H1 (cell line): ENCODE results near the gene SLC47A2. TPM values are rescaled to one million over a fixed set of nuclear protein-coding genes. Genes with fewer than 3 reads are reported as not detected.

Experiments used
- CTCF ChIA-PET: fragments of 300-600 bp; sonication (Branson Sonifier 250); formaldehyde crosslinking; loops from one replicate; lab custom pipeline; 2021; ENCODE audit not compliant: partially characterized antibody; lab: Charles Lee
- POLR2A ChIA-PET: fragments of 300-600 bp; sonication (Branson Sonifier 250); formaldehyde crosslinking; loops from one replicate; lab custom pipeline; 2021; ENCODE audit warnings: inconsistent platforms; ENCODE audit not compliant: partially characterized antibody; lab: Charles Lee
- DNase-seq, 2 experiments: peaks; one replicate each; pipeline versions ENCODE4 v3.0.0 to v3.0.0-alpha.2; 2010 to 2022; ENCODE audit warnings: low spot score in 2 of 2, low read depth in 1 of 2, mixed read lengths in 1 of 2
- FAIRE-seq: peaks from 2 replicates; lab custom pipeline; 2011; peaks lifted over from hg19 to GRCh38; lab: Jason Lieb, UNC
- H2AFZ ChIP-seq: 2 replicates; pipeline ENCODE4 v1.8.1; 2012; ENCODE audit warnings: low read length, inconsistent platforms
- H2AK5ac ChIP-seq: 2 replicates; pipeline ENCODE4 v1.6.1; 2013; ENCODE audit warnings: low read depth, low read length
- H2BK120ac ChIP-seq: replicated peaks from 2 replicates; pipeline ENCODE3; 2013; ENCODE audit warnings: low read depth, low read length, inconsistent platforms
- H2BK12ac ChIP-seq: 2 replicates; pipeline ENCODE4 v1.6.1; 2013; ENCODE audit warnings: low read depth, low read length
- H2BK15ac ChIP-seq: 2 replicates; pipeline ENCODE4 v1.6.1; 2013; ENCODE audit warnings: low read length
- H2BK20ac ChIP-seq: 2 replicates; pipeline ENCODE4 v1.6.1; 2013; ENCODE audit warnings: low read length
- H2BK5ac ChIP-seq: 2 replicates; pipeline ENCODE4 v1.6.1; 2013; ENCODE audit warnings: low read depth, low read length
- H3K14ac ChIP-seq: 2 replicates; pipeline ENCODE4 v1.6.1; 2013; ENCODE audit warnings: inconsistent platforms; ENCODE audit not compliant: insufficient read length
- H3K18ac ChIP-seq: 2 replicates; pipeline ENCODE4 v1.6.1; 2013; ENCODE audit warnings: low read length; ENCODE audit errors: extremely low read depth
- H3K23ac ChIP-seq: 2 replicates; pipeline ENCODE4 v1.6.1; 2013; ENCODE audit warnings: inconsistent platforms; ENCODE audit not compliant: insufficient read length
- H3K23me2 ChIP-seq: 2 replicates; pipeline ENCODE4 v1.6.1; 2013; ENCODE audit warnings: low read depth, low read length
- H3K27ac ChIP-seq: 2 replicates; pipeline ENCODE4 v1.6.1; 2011; ENCODE audit warnings: low read depth, low read length, inconsistent platforms
- H3K27me3 ChIP-seq, 4 experiments: replicated peaks in 1 of 4; 1 replicate in 1 of 4; 2 replicates in 3 of 4; pipeline versions ENCODE4 v1.6.1 to v1.8.1; 2011 to 2013; ENCODE audit warnings: low read length in 3 of 4, mild to moderate bottlenecking in 3 of 4, inconsistent platforms in 2 of 4, mixed read lengths in 2 of 4, moderate library complexity in 1 of 4; ENCODE audit not compliant: control insufficient read depth in 3 of 4, insufficient read depth in 3 of 4; ENCODE audit errors: extremely low read depth in 1 of 4
- H3K36me3 ChIP-seq, 4 experiments: 2 replicates each; pipeline versions ENCODE4 v1.6.1 to v1.8.1; 2011 to 2013; ENCODE audit warnings: mild to moderate bottlenecking in 4 of 4, low read length in 3 of 4, moderate library complexity in 2 of 4, control low read depth in 1 of 4, inconsistent platforms in 1 of 4; ENCODE audit not compliant: insufficient read depth in 4 of 4, control insufficient read depth in 2 of 4
- H3K4ac ChIP-seq: replicated peaks from 2 replicates; pipeline ENCODE3; 2013; ENCODE audit warnings: low read length, low read depth, mixed read lengths, inconsistent platforms; ENCODE audit not compliant: insufficient read length
- H3K4me1 ChIP-seq, 4 experiments: replicated peaks in 1 of 4; 1 replicate in 1 of 4; 2 replicates in 3 of 4; pipeline versions ENCODE4 v1.6.1 to v1.8.1; 2011 to 2013; ENCODE audit warnings: low read length in 3 of 4, inconsistent platforms in 2 of 4, mixed read lengths in 1 of 4; ENCODE audit not compliant: insufficient read depth in 4 of 4, control insufficient read depth in 3 of 4
- H3K4me2 ChIP-seq, 2 experiments: 2 replicates each; pipeline versions ENCODE4 v1.6.1 to v1.8.1; 2011 to 2013; ENCODE audit warnings: low read depth in 2 of 2, low read length in 2 of 2, control low read depth in 1 of 2, inconsistent platforms in 1 of 2, mild to moderate bottlenecking in 1 of 2; ENCODE audit not compliant: insufficient read depth in 1 of 2
- H3K4me3 ChIP-seq, 4 experiments: fragments of 200-600, 300-600 bp in 1 of 4; sonication (generic), shearing (Covaris generic), sonication (Bioruptor Twin) in 1 of 4; 2 replicates each; pipeline versions ENCODE4 v1.5.1 to v1.8.1; 2011 to 2016; ENCODE audit warnings: low read length in 4 of 4, low read depth in 3 of 4, control low read depth in 2 of 4, inconsistent platforms in 2 of 4, mild to moderate bottlenecking in 2 of 4, mixed read lengths in 1 of 4, moderate library complexity in 1 of 4; ENCODE audit not compliant: insufficient read depth in 2 of 4; ENCODE audit errors: extremely low read depth in 1 of 4
- H3K56ac ChIP-seq: replicated peaks from 2 replicates; pipeline ENCODE3; 2013; ENCODE audit warnings: low read depth, mild to moderate bottlenecking, mixed read lengths, low read length, inconsistent platforms; ENCODE audit not compliant: insufficient read length
- H3K79me1 ChIP-seq: 2 replicates; pipeline ENCODE4 v1.6.1; 2013; ENCODE audit warnings: low read depth, low read length, control low read depth
- H3K79me2 ChIP-seq, 2 experiments: 2 replicates each; pipeline versions ENCODE4 v1.6.1 to v1.8.1; 2012 to 2013; ENCODE audit warnings: low read length in 2 of 2, mild to moderate bottlenecking in 2 of 2, inconsistent platforms in 1 of 2; ENCODE audit not compliant: insufficient read depth in 2 of 2, control insufficient read depth in 1 of 2
- H3K9ac ChIP-seq, 4 experiments: replicated peaks in 1 of 4; 1 replicate in 1 of 4; 2 replicates in 3 of 4; pipeline versions ENCODE4 v1.6.1 to v1.8.1; 2011 to 2013; ENCODE audit warnings: low read depth in 3 of 4, low read length in 3 of 4, control low read depth in 2 of 4, mild to moderate bottlenecking in 2 of 4, moderate library complexity in 2 of 4, inconsistent platforms in 1 of 4; ENCODE audit errors: extremely low read depth in 1 of 4
- H3K9me3 ChIP-seq, 2 experiments: 2 replicates each; pipeline versions ENCODE4 v1.6.1 to v1.8.1; 2012 to 2013; ENCODE audit warnings: mild to moderate bottlenecking in 2 of 2, moderate library complexity in 2 of 2, control low read depth in 1 of 2, inconsistent platforms in 1 of 2, low read depth in 1 of 2, low read length in 1 of 2, mixed read lengths in 1 of 2; ENCODE audit not compliant: insufficient read depth in 2 of 2
- H4K20me1 ChIP-seq, 2 experiments: replicated peaks in 1 of 2; 2 replicates each; pipeline versions ENCODE3 to v1.8.1; 2011 to 2013; ENCODE audit warnings: inconsistent platforms in 2 of 2, low read length in 2 of 2, mild to moderate bottlenecking in 1 of 2; ENCODE audit not compliant: insufficient read depth in 2 of 2, control insufficient read depth in 1 of 2
- H4K5ac ChIP-seq: 2 replicates; pipeline ENCODE4 v1.6.1; 2013; ENCODE audit warnings: low read length, low read depth, mixed read lengths, inconsistent platforms; ENCODE audit not compliant: insufficient read length
- H4K8ac ChIP-seq: 2 replicates; pipeline ENCODE4 v1.8.0; 2013; ENCODE audit warnings: mild to moderate bottlenecking, moderate library complexity, low read length, inconsistent platforms; ENCODE audit not compliant: insufficient read depth; ENCODE audit errors: extremely low read depth
- H4K91ac ChIP-seq: replicated peaks from 2 replicates; pipeline ENCODE3; 2013; ENCODE audit warnings: low read length, mixed read lengths, inconsistent platforms; ENCODE audit not compliant: insufficient read length
- CHD2 ChIP-seq: IDR thresholded peaks from 2 replicates; pipeline ENCODE4 v1.6.1; 2012; ENCODE audit warnings: low read length, improper control_type of control experiment
- FOSL1 ChIP-seq: IDR thresholded peaks from 2 replicates; pipeline ENCODE4 v1.6.1; 2011; ENCODE audit warnings: mild to moderate bottlenecking, low read depth, low read length, moderate library complexity; ENCODE audit not compliant: insufficient read depth
- KDM1A ChIP-seq: fragments of 200-600, 300-600 bp; sonication (generic); IDR thresholded peaks from 2 replicates; pipeline ENCODE4 v1.7.1; 2016; ENCODE audit warnings: mild to moderate bottlenecking, low read length, borderline replicate concordance
- SUZ12 ChIP-seq: fragments of 200-600 bp; sonication (generic); IDR thresholded peaks from 2 replicates; pipeline ENCODE4 v1.6.1; 2012; ENCODE audit warnings: mild to moderate bottlenecking, inconsistent platforms, low read length, moderate library complexity, mixed read lengths
- TAF1 ChIP-seq: IDR thresholded peaks from 2 replicates; pipeline ENCODE4 v1.6.1; 2011; ENCODE audit warnings: mild to moderate bottlenecking, low read depth, low read length
- TAF7 ChIP-seq: optimal IDR thresholded peaks from 2 replicates; pipeline ENCODE3; 2011; ENCODE audit warnings: low read depth, mild to moderate bottlenecking, inconsistent platforms, low read length, moderate library complexity, borderline replicate concordance
- YY1 ChIP-seq: IDR thresholded peaks from 2 replicates; pipeline ENCODE4 v1.6.1; 2011; ENCODE audit warnings: low read depth, mild to moderate bottlenecking, low read length
- WGBS, 2 experiments: shearing (Covaris generic) in 1 of 2; methylation state at CpG; one replicate each; pipeline versions ENCODE4 v1.1.6 to v1.1.7; 2013 to 2015; ENCODE audit warnings: low lambda C conversion rate in 2 of 2, mixed read lengths in 2 of 2, inconsistent platforms in 1 of 2, low coverage in 1 of 2, missing lambda C conversion rate in 1 of 2; ENCODE audit not compliant: insufficient replicate concordance in 2 of 2, insufficient coverage in 1 of 2, insufficient read length in 1 of 2; ENCODE audit errors: extremely low coverage in 1 of 2, missing lambda C conversion rate in 1 of 2; 5-methylcytosine and 5-hydroxymethylcytosine counted together
- polyA plus RNA-seq, 7 experiments: library from polyadenylated mRNA; depleted of rRNA in 3 of 7; stranded (reverse) in 5 of 7; unstranded in 2 of 7; fragments of >200 nt in 5 of 7; fragments of 200-250 nt in 2 of 7; gene quantifications; 1 replicate in 5 of 7; 2 replicates in 1 of 7; 4 replicates in 1 of 7; pipeline versions ENCODE4 v1.2.1 to v1.2.3, GENCODE V29; 2011 to 2013; ENCODE audit warnings: missing spikeins in 2 of 7, mixed read lengths in 2 of 7
- total RNA-seq: library from RNA; stranded (reverse); fragmentation: NEBNext Ultra II Directional; extraction: Animal tissue kit (Norgen Biotek cat#: 25700); gene quantifications from 2 replicates; pipeline ENCODE4 v1.2.1, GENCODE V29; 2021

The SLC47A2 gene
- total and polyA plus RNA-seq, 2 of the 8 experiments (the other 6 are each of a cell fraction or from before 2014, with no cell fraction given) = not detected

DNA sequence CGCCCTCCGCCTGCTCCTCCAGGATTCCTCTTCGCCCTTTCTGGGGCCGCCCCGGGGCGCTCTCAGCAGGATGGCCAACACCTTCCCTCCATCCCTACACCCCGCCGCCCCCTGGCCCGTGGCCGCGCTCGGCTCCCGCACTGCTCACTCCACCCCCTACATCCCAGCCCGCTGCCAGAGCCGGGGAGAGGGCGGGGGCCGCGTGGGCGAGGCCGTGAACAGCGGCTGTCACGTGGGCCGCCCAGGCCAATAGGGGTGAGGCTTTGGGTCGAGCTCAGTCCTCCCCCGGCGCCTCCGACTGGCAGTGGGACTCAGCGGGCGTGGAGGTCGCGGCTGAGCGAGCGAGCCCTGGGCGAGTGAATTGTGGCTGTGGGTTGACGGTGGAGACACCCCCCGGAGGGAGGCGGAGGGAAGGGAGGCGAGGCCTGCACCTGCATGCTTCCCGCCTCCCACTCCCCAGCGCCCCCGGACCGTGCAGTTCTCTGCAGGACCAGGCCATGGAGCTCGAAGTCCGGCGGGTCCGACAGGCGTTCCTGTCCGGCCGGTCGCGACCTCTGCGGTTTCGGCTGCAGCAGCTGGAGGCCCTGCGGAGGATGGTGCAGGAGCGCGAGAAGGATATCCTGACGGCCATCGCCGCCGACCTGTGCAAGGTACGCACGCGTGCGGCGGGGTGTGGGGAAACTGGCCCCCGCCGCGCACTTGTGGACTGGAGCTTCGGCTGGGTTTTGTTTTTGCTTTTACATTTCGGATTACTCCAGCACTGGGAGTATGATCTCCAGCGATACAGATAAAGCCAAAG lies 67.7 kb downstream of the SLC47A2 start, which contains the start of gene ALDH3A2:
Gene ALDH3A2, plus strand, starts transcription at position 277 of the 799 bp plus-strand sequence. Its CDS starts 221 bp downstream, at position 498.
- peak within 1 kb of the TSS; percentile 68 for H4K5ac ChIP-seq
- H2BK15ac ChIP-seq = no peak within 1 kb of the TSS
- peak within 1 kb of the TSS; percentile 43 for H3K56ac ChIP-seq
- WGBS, 2 experiments = 2% methylated on average over 51 of the region's 71 CpGs; no CpG with 5 or more reads in 1 of the 2 experiments
- peak within 1 kb of the TSS; percentile 97 for H2BK12ac ChIP-seq
- H4K91ac ChIP-seq = peak within 1 kb of the TSS; percentile 97
- H3K27ac ChIP-seq = peak within 1 kb of the TSS; percentile 13; the same call in 1 of the 2 replicates
- no peak within 1 kb of the TSS for H2BK120ac ChIP-seq
- peak; percentile 68 to 94 for DNase-seq
- H2AFZ ChIP-seq = peak within 1 kb of the TSS; percentile 96
- peak within 1 kb of the TSS; percentile 79 for H3K4ac ChIP-seq
- H2AK5ac ChIP-seq = peak within 1 kb of the TSS; percentile 55; the same call in 1 of the 2 replicates
- H3K18ac ChIP-seq = peak within 1 kb of the TSS; percentile 89
- H3K4me3 ChIP-seq = peak within 1 kb of the TSS; percentile 70 to 75 (median 72)
- peak within 1 kb of the TSS; percentile 91 for H4K8ac ChIP-seq
- peaks cover 0 to 3% of the 10 kb centered on the region in 2 experiments; a peak in 1 of 4 replicates for H3K9me3 ChIP-seq
- CTCF ChIA-PET = interaction anchor here (0.7 to 8.0 kb wide), 20 partner anchors 10 to 343 kb away, joined by 3 to 56 read pairs (median 4); partner anchors contain the start of genes B9D1, SLC47A1 and SLC47A2
- POLR2A ChIA-PET = interaction anchor here (0.6 to 2.6 kb wide), 23 partner anchors 15 to 367 kb away, joined by 3 to 16 read pairs (median 3); partner anchors contain the start of genes B9D1, MAPK7, SLC47A1 and ULK2
- H4K20me1 ChIP-seq = peaks cover 0 to 2% of the 10 kb centered on the region in 2 experiments
- H3K27me3 ChIP-seq = peaks cover 0 to 2% (median 0%) of the 10 kb centered on the region in 4 experiments; a peak in 2 of 7 replicates
- H3K4me2 ChIP-seq = peak within 1 kb of the TSS; percentile 84 to 97
- H3K9ac ChIP-seq = peak within 1 kb of the TSS; percentile 35 to 71 (median 46); a peak in 6 of 7 replicates
- H2BK20ac ChIP-seq = 0 out of 2 replicates have a peak within 1 kb of the TSS, but pooled peaks have one; percentile 40
- H3K79me2 ChIP-seq = peaks cover 6 to 39% of the 10 kb centered on the region in 2 experiments
- H3K14ac ChIP-seq = no peak within 1 kb of the TSS
- peak within 1 kb of the TSS; percentile 74 for H2BK5ac ChIP-seq
- peaks cover 0 to 7% (median 2%) of the 10 kb centered on the region in 4 experiments; a peak in 3 of 8 replicates for H3K36me3 ChIP-seq
- H3K23me2 ChIP-seq = peaks cover 11% of the 10 kb centered on the region
- H3K79me1 ChIP-seq = peaks cover 3% of the 10 kb centered on the region; the same call in 1 of the 2 replicates
- H3K4me1 ChIP-seq = peaks cover 6 to 14% (median 11%) of the 10 kb centered on the region in 4 experiments
- FAIRE-seq = no peak
- H3K23ac ChIP-seq = no peak within 1 kb of the TSS
- TF ChIP-seq FOSL1 (no peak), YY1 (peak; percentile 74; the same call in 1 of the 2 replicates), SUZ12 (peak; percentile 16; the same call in 1 of the 2 replicates), TAF1 (peak; percentile 59; the same call in 1 of the 2 replicates), KDM1A (no peak), TAF7 (peak; percentile 67), CHD2 (no peak)
